Brain microvascular endothelial cell (primary cell): Measurements from ENCODE around the gene BTBD2.

ENCODE experiments used
- DNase-seq: peaks from one replicate; pipeline ENCODE4 v3.0.0-alpha.2; 2020
- H3K27ac ChIP-seq: fragments of 250-450 bp; sonication (Bioruptor Pico); 2 replicates; pipeline ENCODE4 v1.5.1; 2020; ENCODE audit warnings: mild to moderate bottlenecking, moderate library complexity
- H3K27me3 ChIP-seq: fragments of 250-450 bp; sonication (Bioruptor Pico); replicated peaks from 2 replicates; pipeline ENCODE4 v1.5.1; 2020; ENCODE audit warnings: mild to moderate bottlenecking
- H3K36me3 ChIP-seq: fragments of 250-450 bp; sonication (Bioruptor Pico); replicated peaks from 2 replicates; pipeline ENCODE4 v1.5.1; 2020; ENCODE audit warnings: mild to moderate bottlenecking
- H3K4me3 ChIP-seq: 2 replicates; pipeline ENCODE4 v1.5.1; 2011; ENCODE audit warnings: low read depth, mild to moderate bottlenecking, control low read depth, low read length, moderate library complexity
- in situ Hi-C: cut with HindIII; loops from 2 replicates; pipeline ENCODE4 v1.10.0; 2017; ENCODE audit warnings: low sequenced_read_pairs, low pct_ligation_motif_present
- TF ChIP-seq, protein P1 (sequence below): IDR thresholded peaks from 2 replicates; pipeline ENCODE4 v1.5.1; 2011; ENCODE audit warnings: low read depth, mild to moderate bottlenecking, moderate library complexity, low read length, control low read depth, inconsistent platforms; ENCODE audit errors: missing control alignments

BTBD2 gene

DNA sequence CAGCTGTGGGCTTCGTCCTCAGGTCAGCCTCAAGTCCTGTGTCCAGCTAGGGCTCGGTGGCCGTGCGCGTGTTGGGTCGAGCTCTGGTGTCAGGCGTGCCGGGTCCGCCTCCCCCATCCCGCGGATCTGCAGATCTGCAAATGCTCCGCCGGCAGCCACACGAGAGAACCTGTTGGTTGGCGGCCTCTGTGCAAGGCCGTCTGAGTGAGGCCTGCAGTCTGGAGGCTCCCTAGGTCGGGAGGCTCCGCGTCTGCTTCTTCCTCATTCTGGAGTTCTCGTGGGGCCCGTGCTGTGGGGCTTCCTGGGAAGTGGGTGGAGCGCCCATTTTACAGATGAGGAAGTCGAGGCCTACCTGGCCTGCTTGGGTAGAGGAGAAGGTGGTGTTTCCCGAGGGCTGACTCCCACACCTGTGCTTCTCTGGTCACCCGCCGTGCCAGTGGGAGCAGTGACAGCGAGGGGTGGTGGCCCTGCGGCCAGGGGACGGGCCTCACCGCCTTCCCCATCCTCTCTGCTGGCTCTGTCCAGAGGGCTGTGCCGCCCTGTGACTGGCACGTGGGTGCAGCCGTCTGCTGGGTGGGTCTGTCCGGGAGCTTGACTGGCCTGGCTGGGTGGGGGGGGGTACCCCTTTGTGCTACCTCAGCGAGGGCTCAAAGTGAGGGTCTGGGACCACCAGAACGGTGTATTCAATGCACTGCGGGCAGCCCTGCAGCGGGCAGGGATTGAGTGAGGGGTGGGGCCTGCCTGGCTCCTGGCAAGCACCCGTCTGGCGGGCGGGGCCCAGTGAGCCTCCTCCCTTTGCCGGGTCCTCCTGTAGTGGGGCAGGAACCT lies 71.2 kb downstream of the BTBD2 start:
- Histone ChIP-seq H3K27ac (no peak overlapping the region), H3K36me3 (no peaks in the 10 kb centered on the region), H3K27me3 (no peaks in the 10 kb centered on the region), H3K4me3 (no peak overlapping the region)
- in situ Hi-C loops = no loop called here
- TF ChIP-seq, protein P1, sequence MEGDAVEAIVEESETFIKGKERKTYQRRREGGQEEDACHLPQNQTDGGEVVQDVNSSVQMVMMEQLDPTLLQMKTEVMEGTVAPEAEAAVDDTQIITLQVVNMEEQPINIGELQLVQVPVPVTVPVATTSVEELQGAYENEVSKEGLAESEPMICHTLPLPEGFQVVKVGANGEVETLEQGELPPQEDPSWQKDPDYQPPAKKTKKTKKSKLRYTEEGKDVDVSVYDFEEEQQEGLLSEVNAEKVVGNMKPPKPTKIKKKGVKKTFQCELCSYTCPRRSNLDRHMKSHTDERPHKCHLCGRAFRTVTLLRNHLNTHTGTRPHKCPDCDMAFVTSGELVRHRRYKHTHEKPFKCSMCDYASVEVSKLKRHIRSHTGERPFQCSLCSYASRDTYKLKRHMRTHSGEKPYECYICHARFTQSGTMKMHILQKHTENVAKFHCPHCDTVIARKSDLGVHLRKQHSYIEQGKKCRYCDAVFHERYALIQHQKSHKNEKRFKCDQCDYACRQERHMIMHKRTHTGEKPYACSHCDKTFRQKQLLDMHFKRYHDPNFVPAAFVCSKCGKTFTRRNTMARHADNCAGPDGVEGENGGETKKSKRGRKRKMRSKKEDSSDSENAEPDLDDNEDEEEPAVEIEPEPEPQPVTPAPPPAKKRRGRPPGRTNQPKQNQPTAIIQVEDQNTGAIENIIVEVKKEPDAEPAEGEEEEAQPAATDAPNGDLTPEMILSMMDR = no peak
- DNase-seq = no peak

DNA sequence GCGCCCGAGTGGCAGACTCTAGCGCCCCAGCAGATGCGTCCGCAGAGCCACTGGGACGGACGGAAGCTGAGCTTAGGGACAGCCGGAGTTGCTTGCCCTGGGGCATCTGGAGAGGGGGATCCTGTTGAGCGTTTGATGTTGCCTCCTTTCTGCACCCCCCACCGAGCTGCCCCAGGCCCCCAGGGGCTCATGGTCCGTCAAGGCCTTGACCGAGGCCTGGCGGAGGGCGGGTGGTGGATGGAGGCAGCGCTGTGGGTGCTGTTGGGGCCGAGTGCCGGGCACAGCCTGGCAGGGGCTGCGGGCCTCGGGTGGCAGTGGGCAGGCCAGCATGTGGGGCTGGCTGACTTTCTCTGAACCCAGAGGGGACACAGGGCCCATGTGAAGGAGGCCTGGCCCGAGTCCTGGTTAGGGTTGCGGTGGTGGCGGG lies 71.8 kb downstream of the BTBD2 start:
- no peak for DNase-seq

DNA sequence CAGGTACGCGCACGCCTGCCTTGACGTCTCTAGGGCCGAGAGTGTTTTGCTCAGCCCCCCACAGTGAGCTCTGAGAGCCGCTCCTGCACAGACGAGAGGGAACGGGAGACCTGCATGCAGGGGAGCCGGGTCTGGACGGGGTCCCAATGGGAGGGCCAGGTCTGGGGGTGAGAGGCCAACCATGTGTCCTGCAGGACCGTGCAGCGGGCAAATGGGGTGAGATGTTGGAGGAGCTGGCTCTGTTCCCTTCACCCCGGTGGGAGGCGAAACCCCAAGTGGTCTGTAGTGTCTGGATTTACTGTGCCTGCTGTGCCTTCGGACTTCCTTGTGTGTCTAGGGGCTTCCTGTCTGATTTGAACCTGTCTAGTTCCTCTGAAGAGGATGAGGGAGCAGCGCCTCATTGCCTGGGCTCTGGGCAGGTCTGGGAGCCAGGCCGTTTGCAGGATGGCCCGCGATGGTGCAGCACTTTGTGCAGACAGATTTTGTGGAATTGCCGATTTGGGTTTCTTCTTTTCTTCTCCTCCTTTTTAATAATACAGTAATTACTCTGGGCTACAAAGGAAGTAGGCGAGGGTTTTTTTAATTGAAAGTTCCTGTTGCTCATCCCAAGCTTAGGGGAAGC lies 72.5 kb downstream of the BTBD2 start:
- H3K36me3 ChIP-seq = no peaks in the 10 kb centered on the region
- H3K27ac ChIP-seq = peak overlapping the region; percentile 56
- H3K27me3 ChIP-seq = no peaks in the 10 kb centered on the region
- in situ Hi-C loops = no loop called here
- H3K4me3 ChIP-seq = peak overlapping the region; percentile 87
- TF ChIP-seq, protein P1 = no peak
- DNase-seq = no peak

More for the DNA sequence above, 71.8 kb downstream of the BTBD2 start:
- Histone ChIP-seq H3K27ac (no peak overlapping the region), H3K36me3 (no peaks in the 10 kb centered on the region), H3K27me3 (no peaks in the 10 kb centered on the region), H3K4me3 (no peak overlapping the region)
- TF ChIP-seq, protein P1 = no peak
- in situ Hi-C loops = no loop called here

DNA sequence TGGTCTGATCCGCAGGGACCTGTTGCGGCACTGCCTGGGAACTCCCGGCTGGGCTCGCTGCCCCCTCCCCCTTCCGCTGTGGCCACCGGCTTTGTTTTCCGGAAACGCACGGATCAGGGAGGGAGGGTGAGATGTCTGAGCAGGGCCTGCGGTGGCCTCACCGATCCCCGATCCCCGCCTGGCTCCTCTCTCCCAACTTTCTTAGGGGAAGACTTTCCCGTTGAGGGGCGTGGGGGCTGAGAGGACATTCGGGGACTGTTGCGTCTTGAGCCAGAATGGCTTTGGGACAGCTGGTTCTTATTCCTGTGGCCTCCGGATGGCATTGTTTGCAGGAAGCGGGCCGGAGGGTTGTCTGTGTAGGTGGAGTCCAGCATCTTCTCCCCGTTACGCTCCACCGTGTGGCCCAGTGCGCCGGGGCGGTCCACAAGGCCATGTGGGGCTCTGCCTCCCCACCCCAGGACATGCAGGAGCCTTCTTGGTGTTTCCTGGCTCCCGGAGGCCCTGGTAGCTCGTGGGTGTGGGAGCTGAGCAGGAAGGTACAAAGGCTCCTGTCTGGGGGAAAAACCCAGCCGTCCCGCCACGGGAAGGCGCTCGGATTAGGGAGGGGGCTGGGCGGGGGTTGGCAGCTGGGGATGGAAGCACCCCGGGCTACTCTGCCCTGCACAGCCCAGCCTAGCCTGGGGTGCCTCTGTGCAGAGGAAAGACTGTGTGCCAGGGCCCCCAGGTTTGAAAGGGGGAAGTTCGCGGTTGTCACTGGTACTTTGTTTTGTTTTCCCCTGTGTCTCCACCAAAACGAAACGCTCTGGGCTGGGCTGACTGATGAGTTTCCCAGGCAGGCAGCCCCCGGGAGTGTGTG lies 73.2 kb downstream of the BTBD2 start:
- Histone ChIP-seq H3K27ac (peak overlapping the region; percentile 56), H3K4me3 (peak overlapping the region; percentile 87), H3K27me3 (no peaks in the 10 kb centered on the region), H3K36me3 (no peaks in the 10 kb centered on the region)
- TF ChIP-seq, protein P1 = no peak
- DNase-seq = peak; percentile 56
- in situ Hi-C loops = no loop called here

DNA sequence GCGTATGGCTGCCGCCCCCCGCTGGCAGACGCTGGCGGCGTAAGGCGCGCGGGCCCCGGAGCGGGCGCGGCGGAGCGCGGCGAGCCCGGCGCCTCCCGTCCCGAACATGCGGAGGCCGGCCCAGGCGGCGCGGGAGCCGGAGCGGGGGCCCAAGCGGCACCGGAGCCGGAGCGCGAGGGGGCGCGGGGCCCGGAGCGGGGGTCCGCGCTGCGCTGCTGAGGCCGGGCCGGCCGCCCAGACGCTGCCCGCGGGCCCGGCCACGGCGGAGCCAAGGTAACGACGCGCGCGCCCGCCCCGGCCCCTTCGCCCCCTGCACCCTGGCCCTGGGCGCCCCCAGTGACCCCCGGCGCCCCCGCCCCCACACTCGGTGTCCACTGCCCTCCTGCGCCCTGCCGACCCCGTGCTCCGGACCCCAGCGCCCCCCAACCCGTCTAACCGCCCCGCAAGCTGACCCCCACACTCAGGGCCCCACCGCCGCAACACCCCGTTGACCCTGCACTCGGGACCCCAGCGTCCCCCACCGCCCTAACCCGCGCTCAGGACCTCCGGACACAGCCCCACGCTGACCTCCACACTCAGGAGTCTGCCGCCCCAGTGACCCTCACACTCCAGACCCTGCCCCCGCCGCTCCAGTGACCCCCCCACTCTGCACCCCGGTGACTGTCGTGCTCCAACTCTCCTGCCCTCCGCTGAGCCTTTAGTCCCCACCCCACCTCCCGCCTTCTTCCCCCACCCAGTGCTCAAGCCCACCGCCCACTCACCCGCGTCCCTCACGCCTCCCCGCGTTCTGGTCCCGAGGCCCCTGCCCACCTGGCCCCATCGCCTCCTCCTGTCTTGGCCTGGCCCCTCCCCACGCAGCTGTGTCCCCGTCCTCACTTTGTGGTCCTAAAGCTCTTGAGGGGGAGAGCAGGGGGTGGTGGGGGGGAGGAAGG lies 74.1 kb downstream of the BTBD2 start, which contains the start of gene CSNK1G2:
Gene CSNK1G2 (plus strand): TSS at position 27 of the 932 bp plus-strand sequence. CDS start 28,601 bp downstream, outside the sequence.
- in situ Hi-C loops = no loop called here
- no peak for DNase-seq
- H3K4me3 ChIP-seq = peak within 1 kb of the TSS; percentile 87
- no peaks in the 10 kb centered on the region for H3K27me3 ChIP-seq
- TF ChIP-seq, protein P1 = no peak
- no peaks in the 10 kb centered on the region for H3K36me3 ChIP-seq
- H3K27ac ChIP-seq = peak within 1 kb of the TSS; percentile 97
